PC-9 (cell line): Measurements from ENCODE around the gene HAPLN2. TPM values are rescaled to one million over a fixed set of nuclear protein-coding genes. Genes with fewer than 3 reads are reported as not detected.

Experiments used
- BruUV-seq: library from RNA; stranded (reverse); fragments of 400-500 nt; replicated peaks from 2 replicates; lab custom pipeline; 2021; lab: Mats Ljungman, UMichigan
- CTCF ChIA-PET: fragments of 300-600 bp; sonication (Branson Sonifier 250); formaldehyde crosslinking; loops from one replicate; lab custom pipeline; 2022; ENCODE audit warnings: antibody characterized with exemption; lab: Charles Lee
- POLR2A ChIA-PET: fragments of 300-600 bp; sonication (Branson Sonifier 250); formaldehyde crosslinking; loops from one replicate; lab custom pipeline; 2022; ENCODE audit warnings: antibody characterized with exemption; ENCODE audit not compliant: unreplicated experiment; lab: Charles Lee
- DNase-seq, 2 experiments: peaks; one replicate each; pipeline versions ENCODE4 v3.0.0 to v3.0.0-alpha.2; 2015 to 2022; ENCODE audit warnings: mixed read lengths in 1 of 2
- H2AFZ ChIP-seq: fragments of 200-600 bp; sonication (generic); 2 replicates; pipeline ENCODE4 v1.8.1; 2017; ENCODE audit warnings: antibody characterized with exemption
- H3F3A ChIP-seq: fragments of 200-600 bp; sonication (generic); 2 replicates; pipeline ENCODE4 v1.8.1; 2017; ENCODE audit warnings: antibody characterized with exemption, mild to moderate bottlenecking, low read depth; ENCODE audit not compliant: insufficient read depth
- H3K27ac ChIP-seq: fragments of 200-600 bp; sonication (generic); 2 replicates; pipeline ENCODE4 v1.6.1; 2016; ENCODE audit warnings: mixed run types
- H3K27me3 ChIP-seq: fragments of 200-600 bp; sonication (generic); 2 replicates; pipeline ENCODE4 v1.6.1; 2016; ENCODE audit warnings: low read depth, mixed run types; ENCODE audit not compliant: insufficient read depth
- H3K36me3 ChIP-seq: fragments of 200-600 bp; sonication (generic); 2 replicates; pipeline ENCODE4 v1.6.1; 2016; ENCODE audit warnings: low read depth, mixed run types
- H3K4me1 ChIP-seq: fragments of 200-600 bp; sonication (generic); replicated peaks from 2 replicates; pipeline ENCODE4 v1.6.1; 2016; ENCODE audit warnings: mixed run types; ENCODE audit not compliant: insufficient read depth
- H3K4me2 ChIP-seq: fragments of 200-600 bp; sonication (generic); 2 replicates; pipeline ENCODE4 v1.6.1; 2017; ENCODE audit warnings: mixed run types
- H3K4me3 ChIP-seq: fragments of 200-600 bp; sonication (generic); 2 replicates; pipeline ENCODE4 v1.6.1; 2016; ENCODE audit warnings: mixed run types
- H3K79me2 ChIP-seq: fragments of 200-600 bp; sonication (generic); 2 replicates; pipeline ENCODE4 v1.6.1; 2017; ENCODE audit warnings: low read depth, mixed run types
- H3K9me2 ChIP-seq: fragments of 200-600 bp; sonication (generic); 2 replicates; pipeline ENCODE4 v1.8.1; 2017; ENCODE audit warnings: mild to moderate bottlenecking; ENCODE audit not compliant: insufficient read depth
- H3K9me3 ChIP-seq: fragments of 200-600 bp; sonication (generic); 2 replicates; pipeline ENCODE4 v1.8.1; 2016; ENCODE audit warnings: low read depth; ENCODE audit not compliant: insufficient read depth
- H4K20me1 ChIP-seq: fragments of 200-600 bp; sonication (generic); 2 replicates; pipeline ENCODE4 v1.8.1; 2017; ENCODE audit not compliant: insufficient read depth
- EZH2 ChIP-seq: fragments of 200-600 bp; sonication (generic); IDR thresholded peaks from 2 replicates; pipeline ENCODE4 v1.8.0; 2017; ENCODE audit warnings: antibody characterized with exemption, low read depth
- intact Hi-C: fragments of 100-400 bp; cut with micrococcal nuclease; formaldehyde crosslinking; loops from one replicate; pipeline ENCODE4 v1.10.0; 2022; ENCODE audit not compliant: unreplicated experiment
- total RNA-seq: library from RNA; stranded (reverse); gene quantifications from 2 replicates; pipeline ENCODE4 v1.2.3, GENCODE V29; 2021
- TF ChIP-seq, protein P1 (sequence below): fragments of 200-600 bp; sonication (generic); conservative IDR thresholded peaks from 2 replicates; pipeline ENCODE4 v1.6.1; 2017; ENCODE audit warnings: mixed run types, antibody characterized with exemption, mild to moderate bottlenecking, moderate library complexity

HAPLN2 gene
- total RNA-seq, 1 experiment from 2014 or later = not detected

GRCh38 chr1:156619582-156619955, 354 bp downstream of the HAPLN2 start:
- Histone ChIP-seq H3K4me1 (peaks cover 22% of the 10 kb centered on the region), H3K27ac (no peak overlapping the region), H3K27me3 (peaks cover 46% of the 10 kb centered on the region), H3F3A (peaks cover 16% of the 10 kb centered on the region; the same call in 1 of the 2 replicates), H3K9me2 (no peaks in the 10 kb centered on the region), H3K4me2 (no peak overlapping the region), H3K9me3 (no peaks in the 10 kb centered on the region), H2AFZ (no peak overlapping the region), H3K79me2 (no peaks in the 10 kb centered on the region), H3K36me3 (no peaks in the 10 kb centered on the region), H3K4me3 (no peak overlapping the region), H4K20me1 (no peaks in the 10 kb centered on the region; the same call in 1 of the 2 replicates)
- BruUV-seq = no TSS peak
- CTCF ChIA-PET = interaction anchor here (0.8 kb wide), 1 partner anchor 10 kb away, joined by 4 read pairs; no protein-coding TSS in a partner anchor
- intact Hi-C loops = no loop called here
- POLR2A ChIA-PET = no interaction called here
- no peak for DNase-seq
- TF ChIP-seq, protein P1, sequence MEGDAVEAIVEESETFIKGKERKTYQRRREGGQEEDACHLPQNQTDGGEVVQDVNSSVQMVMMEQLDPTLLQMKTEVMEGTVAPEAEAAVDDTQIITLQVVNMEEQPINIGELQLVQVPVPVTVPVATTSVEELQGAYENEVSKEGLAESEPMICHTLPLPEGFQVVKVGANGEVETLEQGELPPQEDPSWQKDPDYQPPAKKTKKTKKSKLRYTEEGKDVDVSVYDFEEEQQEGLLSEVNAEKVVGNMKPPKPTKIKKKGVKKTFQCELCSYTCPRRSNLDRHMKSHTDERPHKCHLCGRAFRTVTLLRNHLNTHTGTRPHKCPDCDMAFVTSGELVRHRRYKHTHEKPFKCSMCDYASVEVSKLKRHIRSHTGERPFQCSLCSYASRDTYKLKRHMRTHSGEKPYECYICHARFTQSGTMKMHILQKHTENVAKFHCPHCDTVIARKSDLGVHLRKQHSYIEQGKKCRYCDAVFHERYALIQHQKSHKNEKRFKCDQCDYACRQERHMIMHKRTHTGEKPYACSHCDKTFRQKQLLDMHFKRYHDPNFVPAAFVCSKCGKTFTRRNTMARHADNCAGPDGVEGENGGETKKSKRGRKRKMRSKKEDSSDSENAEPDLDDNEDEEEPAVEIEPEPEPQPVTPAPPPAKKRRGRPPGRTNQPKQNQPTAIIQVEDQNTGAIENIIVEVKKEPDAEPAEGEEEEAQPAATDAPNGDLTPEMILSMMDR = peak; percentile 8; the same call in 1 of the 2 replicates
- no peak for TF ChIP-seq EZH2

DNA sequence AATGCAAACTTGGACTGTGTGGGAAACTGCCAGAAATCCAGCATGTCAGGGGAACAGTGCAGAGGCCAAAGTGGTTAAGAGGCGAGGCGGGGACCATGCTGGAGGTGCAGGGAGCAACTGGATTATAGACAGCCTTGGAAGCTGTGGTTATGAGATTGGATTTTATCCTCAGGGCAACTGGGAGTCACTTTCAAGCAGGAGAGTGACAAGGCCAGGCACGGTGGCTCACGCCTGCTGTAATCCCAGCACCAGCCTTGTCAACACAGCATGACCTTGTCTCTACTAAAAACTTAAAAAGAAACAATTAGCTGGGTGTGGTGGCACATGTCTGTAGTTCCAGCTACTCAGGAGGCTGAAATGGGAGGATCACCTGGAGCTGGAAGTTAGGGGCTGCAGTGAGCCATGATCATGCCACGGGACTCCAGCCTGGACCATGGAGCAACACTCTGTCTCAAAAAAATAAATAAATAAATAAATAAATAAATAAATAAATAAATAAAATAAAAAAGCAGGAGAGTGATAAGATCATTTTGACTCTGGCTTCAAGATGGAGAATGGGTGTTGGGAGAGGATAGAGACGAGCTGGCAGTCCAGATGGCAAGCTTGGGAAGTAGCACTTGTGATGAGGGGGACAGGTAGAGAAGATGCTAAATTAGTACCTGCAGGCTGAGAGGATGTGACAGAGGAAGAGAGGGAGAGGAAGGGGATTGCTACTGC, 3.5 kb downstream of the HAPLN2 start:
- H3K79me2 ChIP-seq = no peaks in the 10 kb centered on the region
- H3K27ac ChIP-seq = no peak overlapping the region
- TF ChIP-seq, protein P1 = no peak
- TF ChIP-seq EZH2 = no peak
- no peak overlapping the region for H2AFZ ChIP-seq
- H3K9me3 ChIP-seq = no peaks in the 10 kb centered on the region
- CTCF ChIA-PET = interaction anchor here (0.6 to 0.7 kb wide), 2 partner anchors 33 to 237 kb away, joined by 6 to 8 read pairs; no protein-coding TSS in a partner anchor
- H3K36me3 ChIP-seq = no peaks in the 10 kb centered on the region
- H3K4me3 ChIP-seq = no peak overlapping the region
- H3K4me2 ChIP-seq = peak overlapping the region; percentile 40
- no peaks in the 10 kb centered on the region; the same call in 1 of the 2 replicates for H4K20me1 ChIP-seq
- no TSS peak for BruUV-seq
- peaks cover 34% of the 10 kb centered on the region for H3K27me3 ChIP-seq
- intact Hi-C loops = loop anchor here (10.0 kb wide), 1 partner anchor 302 kb away; the partner anchor contains the start of gene LRRC71
- POLR2A ChIA-PET = interaction anchor here (0.6 kb wide), 1 partner anchor 40 kb away, joined by 3 read pairs; no protein-coding TSS in a partner anchor
- DNase-seq = peak in 1 of 2 experiments; percentile 66
- peaks cover 14% of the 10 kb centered on the region for H3K4me1 ChIP-seq
- peaks cover 14% of the 10 kb centered on the region; the same call in 1 of the 2 replicates for H3F3A ChIP-seq
- H3K9me2 ChIP-seq = no peaks in the 10 kb centered on the region

- no peak overlapping the region for H3K27ac ChIP-seq
- peak overlapping the region; percentile 48; the same call in 1 of the 2 replicates for H3K4me3 ChIP-seq
- no peaks in the 10 kb centered on the region for H4K20me1 ChIP-seq
- no peaks in the 10 kb centered on the region for H3K9me2 ChIP-seq
- H2AFZ ChIP-seq = peak overlapping the region; percentile 62
- H3K4me2 ChIP-seq = peak overlapping the region; percentile 74
- H3K27me3 ChIP-seq = peaks cover 27% of the 10 kb centered on the region; the same call in 1 of the 2 replicates
- H3F3A ChIP-seq = peaks cover 9% of the 10 kb centered on the region
- intact Hi-C loops = loop anchor here (10.0 kb wide), 1 partner anchor 301 kb away; the partner anchor contains the start of gene LRRC71
- TF ChIP-seq, protein P1 = peak; percentile 32; the same call in 1 of the 2 replicates
- no peak for TF ChIP-seq EZH2
- peaks cover 14% of the 10 kb centered on the region for H3K4me1 ChIP-seq
- no peaks in the 10 kb centered on the region for H3K79me2 ChIP-seq
- no peaks in the 10 kb centered on the region for H3K36me3 ChIP-seq
- ChIA-PET CTCF (interaction anchor here (0.6 to 1.0 kb wide), 5 partner anchors 12 to 304 kb away, joined by 3 to 9 read pairs (median 7); partner anchors contain the start of gene NES), POLR2A (no interaction called here)
- no peaks in the 10 kb centered on the region for H3K9me3 ChIP-seq
- DNase-seq = peak in 1 of 2 experiments; percentile 35
- no TSS peak for BruUV-seq
These were observed 5.0 kb downstream of the HAPLN2 start for GRCh38 chr1:156623946-156624813.
